GM12891 (cell line): ENCODE measurements around the gene RFTN2.

Experiments used
- POLR2A ChIP-seq: IDR thresholded peaks from 2 replicates; pipeline ENCODE4 v1.6.1; 2011; ENCODE audit warnings: low read depth, low read length, control low read depth
- POLR2AphosphoS5 ChIP-seq: IDR thresholded peaks from 2 replicates; pipeline ENCODE4 v1.6.1; 2011; ENCODE audit warnings: low read depth, low read length, control low read depth
- POU2F2 ChIP-seq: IDR thresholded peaks from 2 replicates; pipeline ENCODE4 v1.6.1; 2011; ENCODE audit warnings: low read depth, mild to moderate bottlenecking, control low read depth, low read length, moderate library complexity
- TAF1 ChIP-seq: IDR thresholded peaks from 2 replicates; pipeline ENCODE4 v1.6.1; 2011; ENCODE audit warnings: low read depth, low read length, control low read depth

DNA sequence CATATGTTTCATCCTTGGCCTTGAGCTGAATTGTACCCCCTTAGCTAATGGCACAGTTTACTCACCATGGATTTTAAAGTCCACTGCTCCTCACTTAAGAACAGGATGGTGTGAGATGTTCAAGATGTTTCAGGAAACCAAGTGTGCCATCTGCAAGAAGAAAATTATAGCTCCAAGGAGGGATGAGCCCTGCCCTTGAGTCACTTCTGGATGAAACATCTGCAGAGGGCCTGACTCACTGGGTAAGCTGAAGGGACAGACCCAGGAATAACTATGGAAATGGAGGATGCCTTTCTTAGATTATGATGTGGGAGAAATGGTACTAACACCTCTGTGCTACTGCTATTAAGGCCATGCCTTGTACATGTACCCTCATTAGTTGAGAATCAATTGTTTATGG is 36.2 kb upstream of the RFTN2 start:
- TF ChIP-seq POLR2A (no peak), POLR2AphosphoS5 (no peak), TAF1 (no peak), POU2F2 (no peak)
